ENCODE data around the gene MTHFD1L. TPM values are rescaled to one million over a fixed set of nuclear protein-coding genes. Genes with fewer than 3 reads are reported as not detected.
A peak's percentile ranks its signal among the peaks of the same experiment; 100 is the strongest.
"Not testable (repeated sequence)": the region's sequence is repeated elsewhere in the genome, so short reads cannot be mapped to it uniquely, and the experiment has no call there.

MTHFD1L gene
- total RNA-seq, 1 experiment from 2014 or later: 47.8 TPM

GRCh38 chr6:151032034-151032433 lies 166.5 kb downstream of the MTHFD1L start:
- intact Hi-C loops (cut with micrococcal nuclease; ENCODE audit: unreplicated experiment): no loop called here
- CTCF ChIA-PET: no interaction called here
- Mint-ChIP-seq H3K4me1 (ENCODE audit: low read depth, unreplicated experiment) (peaks cover 16% of the 10 kb centered on the region), H3K36me3 (ENCODE audit: insufficient read depth, unreplicated experiment) (peaks cover 23% of the 10 kb centered on the region), H3K27ac (ENCODE audit: unreplicated experiment) (no peak overlapping the region), H3K27me3 (ENCODE audit: unreplicated experiment) (no peaks in the 10 kb centered on the region), H3K4me3 (ENCODE audit: low read depth, unreplicated experiment) (no peak overlapping the region), H3K9me3 (ENCODE audit: low read depth, unreplicated experiment) (no peaks in the 10 kb centered on the region)
- no peak for TF ChIP-seq CTCF (IDR thresholded peaks at IDR 0.05; ENCODE audit: unreplicated experiment)
- DNase-seq: no peak
- no TSS peak for BruUV-seq (replicated peaks)

GRCh38 chr6:151034825-151035781 lies 169.6 kb downstream of the MTHFD1L start:
- no TSS peak for BruUV-seq (replicated peaks)
- peaks cover 37% of the 10 kb centered on the region for H3K4me1 Mint-ChIP-seq (ENCODE audit: low read depth, unreplicated experiment)
- H3K27ac Mint-ChIP-seq (ENCODE audit: unreplicated experiment): no peak overlapping the region
- H3K27me3 Mint-ChIP-seq (ENCODE audit: unreplicated experiment): no peaks in the 10 kb centered on the region
- no peak for DNase-seq
- CTCF ChIA-PET: no interaction called here
- peaks cover 46% of the 10 kb centered on the region for H3K36me3 Mint-ChIP-seq (ENCODE audit: insufficient read depth, unreplicated experiment)
- H3K9me3 Mint-ChIP-seq (ENCODE audit: low read depth, unreplicated experiment): no peaks in the 10 kb centered on the region
- TF ChIP-seq CTCF (IDR thresholded peaks at IDR 0.05; ENCODE audit: unreplicated experiment): no peak
- intact Hi-C loops (cut with micrococcal nuclease; ENCODE audit: unreplicated experiment): no loop called here
- H3K4me3 Mint-ChIP-seq (ENCODE audit: low read depth, unreplicated experiment): no peak overlapping the region

GRCh38 chr6:151036211-151036721 lies 170.8 kb downstream of the MTHFD1L start:
- H3K9me3 Mint-ChIP-seq (ENCODE audit: low read depth, unreplicated experiment); intact Hi-C loops (cut with micrococcal nuclease; ENCODE audit: unreplicated experiment); BruUV-seq (replicated peaks); H3K27me3 Mint-ChIP-seq (ENCODE audit: unreplicated experiment): not testable (repeated sequence)
- CTCF ChIA-PET: interaction anchor here (0.6 to 1.1 kb wide), 5 partner anchors 9 to 288 kb away, joined by 3 to 9 read pairs (median 4); no protein-coding TSS in a partner anchor
- Mint-ChIP-seq H3K4me1 (ENCODE audit: low read depth, unreplicated experiment) (peaks cover 48% of the 10 kb centered on the region), H3K27ac (ENCODE audit: unreplicated experiment) (peak overlapping the region; percentile 98), H3K36me3 (ENCODE audit: insufficient read depth, unreplicated experiment) (peaks cover 58% of the 10 kb centered on the region), H3K4me3 (ENCODE audit: low read depth, unreplicated experiment) (peak overlapping the region; percentile 46)
- peak; percentile 46 for DNase-seq

GRCh38 chr6:151036869-151037680 lies 171.6 kb downstream of the MTHFD1L start:
- DNase-seq: no peak
- H3K4me3 Mint-ChIP-seq (ENCODE audit: low read depth, unreplicated experiment): peak overlapping the region; percentile 46
- intact Hi-C loops (cut with micrococcal nuclease; ENCODE audit: unreplicated experiment): no loop called here
- peaks cover 66% of the 10 kb centered on the region for H3K36me3 Mint-ChIP-seq (ENCODE audit: insufficient read depth, unreplicated experiment)
- CTCF ChIA-PET: interaction anchor here (0.7 to 1.1 kb wide), 7 partner anchors 10 to 287 kb away, joined by 3 to 9 read pairs (median 3); no protein-coding TSS in a partner anchor
- no peaks in the 10 kb centered on the region for H3K27me3 Mint-ChIP-seq (ENCODE audit: unreplicated experiment)
- TSS peak; percentile 93 for BruUV-seq (replicated peaks)
- H3K4me1 Mint-ChIP-seq (ENCODE audit: low read depth, unreplicated experiment): peaks cover 56% of the 10 kb centered on the region
- TF ChIP-seq CTCF (IDR thresholded peaks at IDR 0.05; ENCODE audit: unreplicated experiment): no peak
- no peaks in the 10 kb centered on the region for H3K9me3 Mint-ChIP-seq (ENCODE audit: low read depth, unreplicated experiment)
- H3K27ac Mint-ChIP-seq (ENCODE audit: unreplicated experiment): peak overlapping the region; percentile 98

Measured in Calu3 (cell line).